Colon (tissue), 2 donors: ENCODE results near the gene MOV10L1.

Experiments
- FAIRE-seq: peaks from 2 replicates; lab custom pipeline; 2012; peaks lifted over from hg19 to GRCh38; lab: Jason Lieb, UNC
- donor health status: control.
- donor health status: control.

MOV10L1 gene

DNA sequence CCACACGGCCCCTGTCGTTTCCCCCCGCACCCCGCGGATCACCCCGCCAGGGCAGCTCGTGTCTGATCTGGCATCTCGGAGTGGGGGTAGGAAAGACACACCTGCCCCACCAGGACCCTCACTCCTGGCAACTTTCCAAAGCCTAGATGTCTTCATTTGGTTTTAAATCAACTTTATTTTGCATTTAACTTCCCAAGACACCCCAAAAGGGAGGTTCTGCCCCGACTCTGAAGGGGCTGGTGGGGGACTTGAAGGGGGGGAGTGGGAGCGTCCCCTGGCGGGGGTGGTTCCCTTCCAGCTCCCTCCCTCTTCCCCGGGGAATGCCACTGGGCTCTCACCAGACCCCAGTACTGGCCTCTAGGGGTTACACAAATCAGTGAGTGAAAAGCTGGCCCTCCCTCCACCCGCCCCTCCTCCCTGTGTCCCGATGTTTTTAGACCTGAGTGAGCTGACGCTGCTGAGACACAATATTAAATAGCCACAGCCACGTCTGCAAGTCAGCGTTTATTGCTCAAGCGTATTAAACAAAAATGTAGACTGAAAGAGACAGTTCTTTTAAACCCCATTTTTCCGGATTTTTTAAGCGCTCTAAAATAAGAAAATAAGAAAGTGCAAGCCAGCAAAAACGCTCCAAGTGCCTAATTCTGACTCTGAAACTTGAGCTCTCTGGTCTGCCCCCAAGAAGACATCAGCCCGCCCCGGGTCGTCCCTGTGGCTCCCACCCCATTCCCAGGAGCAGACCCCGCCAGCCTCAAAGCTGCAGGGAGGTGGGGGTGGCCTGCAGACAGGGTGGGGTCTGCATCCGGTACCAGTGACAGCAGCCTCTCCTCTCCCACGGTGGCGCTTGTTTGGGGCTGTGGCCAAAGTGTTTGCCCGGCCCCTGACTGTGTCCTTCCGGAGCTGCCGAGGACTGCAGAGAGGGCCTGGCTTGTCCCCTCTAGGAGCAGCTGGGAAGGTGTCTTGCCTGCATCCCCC, 30.6 kb upstream of the MOV10L1 start:
- FAIRE-seq: no peak

DNA sequence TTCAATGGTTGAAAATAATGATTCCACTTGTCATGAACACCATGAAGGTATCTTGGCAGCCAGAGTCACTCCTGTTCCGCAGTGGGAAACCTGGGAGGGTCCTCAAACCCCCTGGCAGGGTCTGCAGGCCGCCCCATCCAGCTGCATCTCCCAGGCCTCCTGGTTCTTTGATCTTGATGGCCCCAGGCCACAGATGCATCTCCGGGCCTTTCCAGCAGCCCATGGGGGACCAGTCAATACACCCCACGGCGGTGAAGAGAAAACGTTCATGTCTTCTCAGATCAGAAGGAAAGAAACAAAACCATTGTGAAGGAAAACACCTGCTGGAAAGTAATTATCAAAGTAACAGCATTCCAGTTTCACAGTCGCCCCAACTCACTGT, 29.9 kb upstream of the MOV10L1 start:
- no peak for FAIRE-seq

DNA sequence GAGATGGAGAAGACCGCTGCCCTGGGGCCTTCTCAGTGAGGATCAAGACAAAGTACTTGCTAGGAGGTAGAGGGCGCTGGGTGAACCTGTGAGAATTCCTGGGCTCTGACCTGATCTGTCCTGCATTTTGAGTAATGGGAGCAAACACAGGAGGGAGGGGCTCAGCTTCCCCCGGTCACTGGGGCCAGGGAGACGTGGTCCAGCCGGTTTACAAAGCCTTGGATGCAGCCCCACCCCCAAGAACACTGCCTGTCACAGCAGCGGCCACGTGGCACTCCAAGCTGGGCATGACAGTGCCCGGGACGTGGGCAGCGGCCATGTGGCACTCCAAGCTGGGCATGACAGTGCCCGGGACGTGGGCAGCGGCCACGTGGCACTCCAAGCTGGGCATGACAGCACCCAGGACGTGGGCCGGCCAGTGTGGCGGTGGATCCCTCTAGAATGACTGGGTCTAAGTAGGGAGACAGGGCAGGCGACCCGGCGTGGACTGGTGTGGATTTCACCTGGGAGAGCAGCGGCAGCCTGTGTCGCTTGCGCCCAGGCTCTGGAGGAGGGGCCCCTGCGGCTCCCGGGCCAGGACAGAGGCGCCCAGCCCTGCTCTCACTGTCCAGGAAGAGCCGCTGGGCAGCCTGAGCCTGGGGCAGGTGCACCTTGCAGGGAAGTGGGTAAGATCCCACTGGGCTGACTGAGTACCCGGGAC, 29.2 kb upstream of the MOV10L1 start:
- no peak for FAIRE-seq

DNA sequence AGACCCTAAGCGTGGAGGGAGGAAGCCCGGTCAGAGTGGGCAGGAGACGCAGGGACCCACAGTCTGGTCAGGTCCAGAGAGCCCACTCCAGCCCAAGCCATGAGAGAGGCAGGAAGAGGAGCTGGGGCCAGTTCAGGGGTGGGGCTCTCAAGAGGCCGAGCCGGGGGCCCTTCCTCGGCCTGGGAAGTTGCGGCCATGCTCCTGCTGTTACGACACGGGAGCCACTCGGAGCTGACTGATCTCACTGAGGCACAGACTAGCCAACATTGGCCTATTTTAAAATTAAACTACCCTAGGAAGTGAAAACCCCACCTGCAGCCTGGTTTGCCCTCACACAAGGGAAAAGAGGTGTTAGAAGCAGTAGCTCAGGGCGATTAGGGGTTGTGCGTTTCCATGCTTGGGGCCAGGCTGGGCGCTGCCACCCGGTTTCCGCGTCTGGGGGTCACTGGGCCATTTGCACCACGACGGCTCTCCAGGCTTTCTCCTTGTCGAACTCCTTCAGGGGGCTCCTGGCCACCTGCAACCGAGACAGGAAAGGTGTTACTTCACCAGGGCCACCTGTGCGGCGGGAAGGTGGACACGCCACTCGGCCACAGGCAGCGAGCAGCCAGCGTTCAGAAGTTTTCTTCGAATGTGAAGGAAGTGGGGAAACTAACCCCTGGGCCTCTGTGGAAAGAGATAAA, 28.5 kb upstream of the MOV10L1 start:
- FAIRE-seq: no peak

DNA sequence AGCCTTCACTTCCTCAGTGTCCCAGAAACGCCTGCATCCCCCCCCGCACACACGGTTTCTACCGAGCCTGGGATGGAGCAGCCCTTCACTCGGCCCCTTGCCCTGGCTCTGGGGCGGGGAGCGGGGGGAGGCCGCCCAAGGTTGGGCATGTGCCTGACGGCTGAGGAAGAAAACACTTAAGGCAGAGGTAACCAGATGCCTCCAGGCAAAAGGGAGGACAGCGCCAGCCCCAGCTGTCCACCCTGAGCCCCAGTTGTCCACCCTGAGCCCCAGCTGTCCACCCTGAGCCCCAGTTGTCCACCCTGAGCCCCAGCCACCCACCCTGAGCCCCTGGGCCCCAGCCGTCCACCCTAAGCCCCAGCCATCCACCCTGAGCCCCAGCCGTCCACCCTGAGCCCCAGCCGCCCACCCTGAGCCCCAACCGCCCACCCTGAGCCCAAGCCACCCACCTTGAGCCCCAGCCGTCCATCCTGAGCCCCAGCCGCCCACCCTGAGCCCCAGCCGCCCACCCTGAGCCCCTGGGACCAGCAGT, 27.9 kb upstream of the MOV10L1 start:
- FAIRE-seq: no peak

DNA sequence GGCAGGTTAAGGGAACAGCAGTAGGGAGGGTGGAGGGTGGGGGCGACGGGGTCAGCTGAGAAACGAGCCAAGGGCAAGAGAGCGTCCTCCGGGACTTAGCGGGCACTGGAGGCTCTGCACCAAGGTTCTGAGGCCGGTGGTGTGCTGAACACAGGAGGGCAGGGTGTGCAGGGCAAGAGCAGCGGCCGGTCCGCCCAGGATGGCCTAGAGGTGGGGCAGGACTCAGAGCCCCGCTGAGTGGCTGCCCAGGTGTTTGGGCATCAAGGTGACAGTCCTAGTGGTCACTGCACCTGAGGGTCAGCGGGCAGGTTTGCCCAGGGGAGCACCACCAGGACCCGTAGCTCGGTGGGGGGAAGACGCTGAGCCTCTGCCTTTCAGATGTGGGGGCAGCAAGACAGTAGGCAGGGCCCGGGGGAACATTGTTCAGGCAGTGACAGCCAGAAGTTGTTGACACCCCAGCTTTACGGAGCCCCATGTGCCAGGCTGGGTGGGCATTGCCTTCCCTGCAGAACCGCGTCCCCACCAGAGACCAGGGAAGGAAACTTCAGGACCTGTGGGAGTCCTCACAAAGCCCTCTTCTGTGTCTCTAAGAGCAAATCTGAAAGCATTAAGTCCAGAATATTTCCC, 27.2 kb upstream of the MOV10L1 start:
- FAIRE-seq: no peak

DNA sequence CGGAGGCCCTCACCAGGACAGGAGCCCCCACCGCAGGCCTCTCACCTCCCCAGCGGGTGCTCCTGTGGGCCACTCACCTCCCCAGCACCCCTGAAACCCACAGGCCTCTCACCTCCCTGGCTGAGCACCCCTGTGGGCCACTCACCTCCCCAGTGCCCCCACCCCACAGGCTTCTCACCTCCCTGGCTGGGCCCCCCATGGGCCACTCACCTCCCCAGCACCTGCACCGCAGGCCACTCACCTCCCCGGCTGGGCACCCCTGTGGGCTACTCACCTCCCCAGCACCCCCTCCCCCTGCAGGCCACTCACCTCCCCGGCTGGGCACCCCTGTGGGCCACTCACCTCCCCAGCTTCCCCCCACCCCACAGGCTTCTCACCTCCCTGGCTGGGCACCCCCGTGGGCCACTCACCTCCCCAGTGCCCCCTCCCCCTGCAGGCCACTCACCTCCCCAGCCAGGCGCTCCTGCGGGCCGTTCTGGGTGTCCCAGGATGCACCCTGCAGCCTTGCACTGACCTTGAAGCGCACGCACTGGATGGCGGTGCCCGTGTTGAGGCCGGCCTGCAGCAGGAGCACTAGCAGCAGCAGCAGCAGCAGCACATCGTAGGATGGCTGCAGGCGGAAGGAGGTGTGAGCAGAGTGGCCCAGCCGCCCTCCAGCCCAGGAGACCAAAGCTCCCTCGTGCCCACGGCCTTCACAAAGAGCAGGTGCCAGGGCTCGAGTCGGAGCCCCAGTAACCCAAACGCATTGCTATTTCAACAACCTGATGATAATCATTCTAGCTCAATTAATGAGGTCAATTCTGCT, 26.0 kb upstream of the MOV10L1 start:
- no peak for FAIRE-seq

DNA sequence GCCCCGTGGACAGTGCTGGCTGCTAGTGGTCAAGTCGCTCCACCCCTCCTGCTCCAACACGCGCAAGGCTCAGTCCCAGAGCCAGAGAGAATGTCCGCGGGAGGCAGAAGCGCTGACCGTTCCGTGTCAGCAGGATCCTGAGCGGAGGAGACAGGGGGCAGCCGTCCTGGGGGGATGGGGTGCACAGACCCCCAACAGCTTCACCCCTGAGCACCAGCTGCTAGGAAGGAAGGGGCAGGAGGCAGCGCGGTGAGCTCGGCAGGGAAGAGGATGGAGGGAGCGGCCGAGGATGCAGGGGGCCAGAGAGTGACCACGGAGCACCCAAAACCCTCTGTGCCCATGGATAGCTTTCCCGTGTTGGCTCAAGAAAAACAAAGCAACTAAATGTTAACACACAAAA, 25.4 kb upstream of the MOV10L1 start:
- FAIRE-seq: no peak

DNA sequence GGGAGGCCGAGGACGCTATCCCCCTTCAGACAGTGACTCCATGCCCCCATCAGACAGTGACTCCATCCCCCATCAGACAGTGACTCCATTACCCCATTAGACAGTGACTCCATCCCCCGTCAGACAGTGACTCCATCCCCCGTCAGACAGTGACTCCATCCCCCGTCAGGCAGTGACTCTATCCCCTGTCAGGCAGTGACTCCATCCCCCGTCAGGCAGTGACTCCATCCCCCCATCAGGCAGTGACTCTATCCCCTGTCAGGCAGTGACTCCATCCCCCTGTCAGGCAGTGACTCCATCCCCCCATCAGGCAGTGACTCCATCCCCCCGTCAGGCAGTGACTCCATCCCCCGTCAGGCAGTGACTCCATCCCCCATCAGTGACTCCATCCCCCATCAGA, 22.6 kb upstream of the MOV10L1 start:
- FAIRE-seq: no peak

DNA sequence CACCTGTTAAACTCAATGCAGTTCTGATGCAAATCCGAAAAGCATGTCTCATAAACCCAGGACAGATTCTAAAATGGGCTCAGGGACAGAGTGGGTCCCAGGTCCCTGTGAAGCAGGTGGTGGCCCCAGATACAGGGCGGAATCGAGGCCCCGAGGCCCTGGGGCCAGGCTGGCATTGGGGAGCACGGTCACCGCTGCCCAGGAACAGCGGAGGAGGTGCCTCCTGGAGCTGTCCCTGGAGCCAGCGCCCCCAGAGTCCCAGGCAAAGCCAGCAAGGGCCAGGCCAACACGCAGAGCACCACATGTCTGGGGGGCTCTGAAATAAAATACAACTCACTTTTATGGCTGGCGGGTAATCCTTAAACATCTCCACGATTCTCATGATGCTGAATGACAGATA, 21.7 kb upstream of the MOV10L1 start:
- no peak for FAIRE-seq

DNA sequence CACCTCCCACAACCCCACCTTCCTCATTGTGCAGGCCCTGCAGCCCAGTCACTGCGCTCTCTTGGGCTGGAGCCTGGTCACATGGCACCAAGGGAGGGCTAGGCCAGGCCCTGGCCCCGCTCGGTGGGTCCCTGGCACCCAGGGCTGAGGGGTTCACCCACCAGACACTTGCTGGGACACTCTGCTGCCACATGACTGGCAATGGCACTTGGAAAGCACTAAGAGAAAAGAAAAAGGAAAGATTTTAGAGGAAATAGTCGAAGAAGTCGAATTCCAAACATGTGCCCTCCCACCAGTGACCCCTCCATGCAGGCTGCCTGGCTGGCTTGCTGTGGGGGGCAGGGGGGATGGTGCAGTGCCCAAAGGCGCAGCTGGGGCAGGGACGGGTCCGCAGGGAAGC, 19.4 kb upstream of the MOV10L1 start:
- FAIRE-seq: no peak

DNA sequence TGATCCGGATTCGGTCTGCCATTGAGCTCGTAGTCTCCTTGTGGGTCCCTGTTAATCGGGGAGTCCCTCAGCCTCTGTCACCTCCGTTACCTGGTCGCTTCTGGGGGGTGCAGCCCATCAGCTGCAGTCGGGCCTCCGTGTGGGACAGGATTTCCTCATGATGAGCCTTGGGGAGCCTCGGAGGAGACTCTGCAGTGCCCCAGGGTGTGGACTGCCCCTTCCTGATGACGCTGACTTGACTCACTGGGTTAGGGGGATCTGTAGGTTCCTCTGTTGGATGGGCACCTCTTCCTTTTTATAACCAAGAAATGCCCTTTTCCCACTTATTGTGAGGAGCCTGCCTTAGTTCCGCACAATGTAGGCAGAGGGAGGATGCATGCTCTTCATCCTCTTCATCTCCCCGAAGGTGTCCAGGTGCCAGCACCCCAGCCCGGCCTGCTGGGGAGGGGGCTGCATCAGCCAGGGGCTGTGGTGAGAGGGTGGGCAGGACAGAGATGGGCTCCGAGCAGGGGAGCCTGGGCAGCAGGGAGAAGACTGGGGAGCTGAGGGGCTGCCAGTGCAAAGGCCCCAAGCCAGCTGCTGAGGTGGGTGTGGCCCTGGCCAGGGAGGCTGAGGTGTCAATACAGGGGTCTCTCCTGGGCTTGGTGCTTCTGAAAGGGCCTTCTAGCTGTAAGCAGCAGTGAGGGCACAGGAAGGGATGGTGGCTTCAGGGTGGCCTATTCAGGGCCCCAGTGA, 18.2 kb upstream of the MOV10L1 start:
- no peak for FAIRE-seq

DNA sequence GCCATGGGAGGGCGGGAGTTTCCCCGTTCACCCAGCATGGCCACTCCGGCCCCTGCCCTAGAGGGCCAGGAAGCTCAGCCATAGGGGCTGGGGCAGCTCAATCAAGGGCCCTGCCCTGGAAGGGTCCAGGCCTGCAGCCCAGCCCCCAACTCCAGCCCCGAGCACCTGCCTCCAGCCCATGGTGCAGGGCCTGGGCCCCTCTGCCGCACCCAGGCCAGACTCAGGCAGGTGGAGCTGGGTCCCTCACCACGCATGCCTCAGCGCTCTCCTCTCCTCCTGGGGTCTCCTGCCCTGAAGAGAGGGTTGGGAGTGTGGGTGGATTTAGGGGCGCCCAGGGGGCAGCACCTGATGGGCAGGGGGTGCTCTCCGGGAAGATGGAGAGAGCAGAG, 17.6 kb upstream of the MOV10L1 start:
- no peak for FAIRE-seq

DNA sequence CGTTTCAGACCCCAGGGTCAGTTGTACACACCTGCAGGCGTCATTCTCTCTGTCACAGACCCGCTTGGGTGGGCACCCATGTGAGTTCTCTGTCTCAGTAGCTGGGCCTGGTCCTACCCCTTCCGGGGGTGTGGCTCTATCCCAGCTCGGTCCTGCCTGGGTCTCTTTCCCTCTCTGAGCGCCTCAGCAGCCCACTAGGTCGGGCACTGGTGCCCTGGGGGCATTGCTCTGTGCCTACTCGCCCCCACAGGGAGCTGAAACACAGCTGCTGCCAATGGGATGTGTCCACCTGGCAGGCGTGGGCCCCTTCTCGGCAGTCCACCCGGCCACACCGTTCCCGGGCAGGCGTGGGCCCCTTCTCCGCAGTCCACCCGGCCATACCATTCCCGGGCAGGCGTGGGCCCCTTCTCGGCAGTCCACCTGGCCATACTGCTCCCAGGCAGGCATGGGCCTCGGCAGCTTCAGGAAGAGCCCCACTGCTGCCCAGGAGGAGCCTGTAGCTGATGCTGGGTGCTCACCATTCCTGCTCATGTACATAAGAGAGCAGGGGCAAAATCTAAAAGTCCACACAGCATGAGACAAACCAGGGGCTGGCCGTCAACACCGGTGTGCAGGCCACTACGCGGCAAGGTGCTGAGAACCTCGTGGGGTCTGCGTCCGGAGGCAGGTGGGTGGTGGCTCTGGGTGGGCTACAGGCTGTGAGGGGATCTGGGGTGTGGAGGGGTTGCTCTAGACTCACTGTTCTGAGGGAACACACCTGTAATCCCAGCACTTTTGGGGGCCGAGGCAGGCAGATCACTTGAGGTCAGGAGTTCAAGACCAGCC, 16.9 kb upstream of the MOV10L1 start:
- FAIRE-seq: no peak

DNA sequence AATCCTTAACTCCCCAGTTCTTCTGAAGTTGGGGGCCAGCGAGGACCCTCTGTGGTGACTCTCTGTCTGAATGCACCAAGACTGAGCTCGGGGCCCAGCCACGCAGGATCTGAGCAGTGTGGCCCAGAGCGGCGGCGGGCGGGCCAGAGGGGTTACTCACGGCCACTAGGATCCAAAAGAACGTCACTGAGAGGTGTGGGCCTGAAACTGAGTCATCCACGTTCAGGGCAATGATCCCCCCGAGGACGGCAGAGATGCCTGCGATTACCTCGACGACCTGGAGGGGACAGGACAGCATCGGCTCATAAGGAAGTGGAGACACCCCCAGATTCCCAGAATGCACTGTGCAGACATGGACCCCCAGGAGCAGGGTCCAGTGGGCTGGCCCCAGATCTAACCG, 15.8 kb upstream of the MOV10L1 start:
- no peak for FAIRE-seq

DNA sequence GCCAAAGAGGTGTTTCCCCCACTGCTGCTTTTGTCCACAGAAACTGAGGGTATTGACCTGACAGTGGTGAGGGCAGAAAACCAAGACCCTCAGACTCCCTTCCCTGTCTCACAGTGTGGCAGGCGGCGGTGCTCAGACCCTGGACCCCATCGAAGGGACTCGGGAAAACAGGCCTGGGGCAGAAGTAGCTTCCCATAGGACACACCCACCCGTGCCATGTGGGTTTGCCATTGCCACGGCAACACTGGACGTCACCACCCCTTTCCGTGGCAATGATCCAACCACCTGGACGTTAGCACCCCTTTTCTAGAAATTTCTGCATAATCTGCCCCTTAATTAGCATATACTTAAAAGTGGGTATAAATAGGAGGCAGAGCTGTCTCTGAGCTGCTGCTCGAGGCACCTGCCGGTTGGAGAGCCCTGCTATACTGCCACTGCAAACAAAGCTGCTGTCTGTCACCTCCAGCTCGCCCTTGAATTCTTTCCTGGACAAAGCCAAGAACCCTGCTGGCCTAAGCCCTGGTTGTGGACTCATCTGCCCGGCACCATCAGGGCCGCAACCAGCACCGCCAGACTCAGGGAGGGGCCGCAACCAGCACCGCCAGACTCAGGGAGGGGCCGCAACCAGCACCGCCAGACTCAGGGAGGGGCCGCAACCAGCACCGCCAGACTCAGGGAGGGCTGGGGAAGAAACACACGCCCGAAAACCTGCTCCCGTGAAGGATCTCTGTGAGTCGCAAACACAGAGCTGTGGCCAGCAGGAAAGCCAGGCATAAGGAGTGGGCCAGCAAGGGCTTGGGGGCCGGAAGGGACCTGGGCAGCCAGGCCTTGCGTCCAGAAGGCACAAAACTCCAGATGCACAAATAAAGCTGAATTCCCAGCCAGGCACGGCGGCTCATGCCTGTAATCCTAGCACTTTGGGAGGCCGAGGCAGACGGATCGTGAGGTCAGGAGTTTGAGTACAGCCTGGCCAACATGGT, 15.0 kb upstream of the MOV10L1 start:
- FAIRE-seq: no peak

DNA sequence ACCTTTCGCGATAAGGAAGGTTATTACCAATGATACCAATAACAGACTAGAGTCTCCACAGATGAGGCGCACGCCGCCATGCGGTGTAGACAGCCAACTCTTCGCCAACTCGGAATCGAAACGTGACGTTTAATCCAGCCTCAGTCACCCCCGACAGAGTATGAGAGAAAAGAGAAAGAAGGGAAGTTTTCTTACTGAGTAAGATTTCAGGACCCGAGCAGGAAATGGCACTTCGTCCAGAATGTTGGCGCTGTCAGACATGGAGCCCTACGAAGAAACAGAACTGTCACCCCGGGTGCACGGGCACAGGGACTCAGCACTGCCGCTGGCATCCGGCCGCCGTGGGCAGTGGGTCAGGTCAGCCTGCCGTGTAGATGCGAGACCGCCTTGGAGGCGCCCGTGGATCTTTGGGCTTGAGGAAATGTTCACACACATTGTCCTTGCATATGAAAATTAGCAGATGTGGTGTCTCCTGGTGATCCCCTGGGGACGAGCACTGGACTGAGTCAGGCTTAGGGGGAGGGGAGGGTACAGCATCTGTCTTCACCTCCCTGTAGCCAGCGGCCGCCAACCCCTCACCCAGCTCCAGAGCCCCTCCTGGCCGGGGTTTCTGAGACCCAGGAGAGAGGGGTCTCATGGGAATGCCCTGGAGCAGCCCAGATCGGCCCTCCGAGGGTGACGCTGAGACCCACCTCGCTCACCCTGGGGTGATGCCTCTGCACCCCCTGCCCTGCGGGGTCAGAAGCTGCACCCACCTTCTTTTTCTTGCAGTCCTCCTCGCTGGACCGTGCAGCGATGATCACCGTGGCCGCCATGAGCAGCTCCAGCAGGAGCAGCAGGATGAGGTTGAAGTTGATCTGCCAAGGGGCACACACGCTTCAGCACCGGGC, 12.9 kb upstream of the MOV10L1 start:
- no peak for FAIRE-seq

DNA sequence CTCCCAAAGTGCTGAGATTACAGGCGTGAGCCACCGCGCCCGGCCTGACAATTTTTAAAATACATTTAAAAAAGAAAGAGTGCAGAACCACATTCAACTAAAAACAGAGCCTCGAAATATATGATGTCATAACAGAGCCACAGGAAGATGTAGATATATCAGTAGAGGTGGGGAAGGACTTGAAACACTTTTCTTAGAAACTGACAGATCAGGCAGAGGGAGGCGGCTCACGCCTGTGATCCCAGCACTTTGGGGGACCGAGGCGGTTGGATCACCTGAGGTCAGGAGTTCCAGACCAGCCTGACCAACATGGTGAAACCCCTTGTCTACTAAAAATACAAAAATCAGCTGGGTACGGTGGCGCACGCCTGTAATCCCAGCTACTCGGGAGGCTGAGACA, 11.6 kb upstream of the MOV10L1 start:
- no peak for FAIRE-seq
